ENCODE measurements around the gene RCL1.

DNA sequence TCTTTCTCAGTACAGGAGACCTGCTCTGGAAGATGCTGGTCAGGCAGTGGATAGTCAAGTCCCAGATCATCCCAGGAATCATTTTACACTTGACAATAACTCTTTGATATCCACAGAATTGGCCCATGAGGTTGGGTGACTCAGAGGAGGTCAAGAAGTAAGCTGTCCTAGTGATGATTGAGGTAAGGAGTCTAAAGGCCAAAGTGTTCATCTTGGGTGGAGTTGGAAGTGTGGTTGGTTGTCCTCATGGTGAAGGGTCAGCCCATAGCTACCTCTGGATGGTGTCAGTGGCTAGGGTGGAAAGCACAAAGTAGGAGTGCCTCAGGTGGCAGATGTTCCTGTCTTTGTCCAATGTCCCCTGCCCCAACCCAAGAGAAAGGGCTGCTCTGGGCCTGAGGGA is 24.1 kb upstream of the RCL1 start:
- TF ChIP-seq POLR2A (IDR thresholded peaks at IDR 0.05) = no peak
- TF ChIP-seq, protein P1, sequence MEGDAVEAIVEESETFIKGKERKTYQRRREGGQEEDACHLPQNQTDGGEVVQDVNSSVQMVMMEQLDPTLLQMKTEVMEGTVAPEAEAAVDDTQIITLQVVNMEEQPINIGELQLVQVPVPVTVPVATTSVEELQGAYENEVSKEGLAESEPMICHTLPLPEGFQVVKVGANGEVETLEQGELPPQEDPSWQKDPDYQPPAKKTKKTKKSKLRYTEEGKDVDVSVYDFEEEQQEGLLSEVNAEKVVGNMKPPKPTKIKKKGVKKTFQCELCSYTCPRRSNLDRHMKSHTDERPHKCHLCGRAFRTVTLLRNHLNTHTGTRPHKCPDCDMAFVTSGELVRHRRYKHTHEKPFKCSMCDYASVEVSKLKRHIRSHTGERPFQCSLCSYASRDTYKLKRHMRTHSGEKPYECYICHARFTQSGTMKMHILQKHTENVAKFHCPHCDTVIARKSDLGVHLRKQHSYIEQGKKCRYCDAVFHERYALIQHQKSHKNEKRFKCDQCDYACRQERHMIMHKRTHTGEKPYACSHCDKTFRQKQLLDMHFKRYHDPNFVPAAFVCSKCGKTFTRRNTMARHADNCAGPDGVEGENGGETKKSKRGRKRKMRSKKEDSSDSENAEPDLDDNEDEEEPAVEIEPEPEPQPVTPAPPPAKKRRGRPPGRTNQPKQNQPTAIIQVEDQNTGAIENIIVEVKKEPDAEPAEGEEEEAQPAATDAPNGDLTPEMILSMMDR (IDR thresholded peaks at IDR 0.05) = no peak

All from uterus (tissue), 2 donors.